ENCODE measurements around the gene C1orf210. TPM values are rescaled to one million over a fixed set of nuclear protein-coding genes. Genes with fewer than 3 reads are reported as not detected.
A peak's percentile ranks its signal among the peaks of the same experiment; 100 is the strongest.

Gene C1orf210
- total and polyA plus RNA-seq, 11 donors, result not detected

DNA sequence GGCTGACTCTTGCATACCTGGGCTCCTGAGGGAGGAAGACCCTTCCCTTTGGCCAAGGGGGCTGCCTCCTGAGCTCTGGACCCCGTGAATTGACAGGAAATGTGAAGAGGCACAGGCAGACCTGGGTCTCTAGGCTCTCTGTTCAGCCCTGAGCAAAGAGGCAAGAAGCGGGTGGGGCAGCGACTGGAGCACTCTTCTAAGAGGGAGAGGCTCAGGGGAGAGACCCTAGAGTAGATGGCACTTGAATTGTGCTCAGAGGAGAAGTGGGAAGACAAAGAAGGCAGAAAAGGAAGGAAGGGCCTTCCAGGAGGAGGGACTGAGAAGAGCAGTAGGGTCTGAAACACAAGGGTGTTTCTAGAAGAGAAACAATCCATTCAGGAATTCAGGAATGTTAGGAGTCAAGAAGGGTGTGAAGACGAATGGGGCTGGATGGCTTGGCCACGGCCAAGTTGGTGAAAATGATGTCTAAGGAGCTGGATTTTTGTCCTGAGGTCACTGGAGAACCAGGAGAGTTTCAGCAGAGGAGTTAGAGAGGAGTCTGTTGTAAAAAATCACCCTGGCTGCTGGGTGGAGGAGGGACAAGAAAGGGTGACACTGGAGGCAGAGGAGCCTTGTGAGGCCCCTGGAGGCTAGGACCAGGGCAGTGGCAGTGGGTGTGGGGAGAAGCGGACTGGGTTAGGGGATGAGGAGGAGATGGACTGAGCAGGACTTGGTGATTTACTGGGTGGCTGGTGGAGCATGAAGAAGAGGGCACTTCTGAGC lies 20.7 kb upstream of the C1orf210 start:
- no peak overlapping the region for H3K4me3 ChIP-seq
- no peak for DNase-seq
- no peak for ATAC-seq
- WGBS, 4 donors, result 83 to 89% (median 86%) methylated on average over 6 of the region's 6 CpGs
- peak overlapping the region in 1 of 12 donors; percentile 20 for H3K27ac ChIP-seq
- H3K27me3 ChIP-seq, result no peaks in the 10 kb centered on the region
- H3K36me3 ChIP-seq, result peaks cover 0 to 56% (median 9%) of the 10 kb centered on the region in 9 donors
- intact Hi-C loops (cut with DNase I), result loop anchor here in 1 of 10 donors (2.0 kb wide), 1 partner anchor 67 kb away; no protein-coding TSS in a partner anchor
- no peaks in the 10 kb centered on the region for H3K9me3 ChIP-seq
- TF ChIP-seq, protein P1, sequence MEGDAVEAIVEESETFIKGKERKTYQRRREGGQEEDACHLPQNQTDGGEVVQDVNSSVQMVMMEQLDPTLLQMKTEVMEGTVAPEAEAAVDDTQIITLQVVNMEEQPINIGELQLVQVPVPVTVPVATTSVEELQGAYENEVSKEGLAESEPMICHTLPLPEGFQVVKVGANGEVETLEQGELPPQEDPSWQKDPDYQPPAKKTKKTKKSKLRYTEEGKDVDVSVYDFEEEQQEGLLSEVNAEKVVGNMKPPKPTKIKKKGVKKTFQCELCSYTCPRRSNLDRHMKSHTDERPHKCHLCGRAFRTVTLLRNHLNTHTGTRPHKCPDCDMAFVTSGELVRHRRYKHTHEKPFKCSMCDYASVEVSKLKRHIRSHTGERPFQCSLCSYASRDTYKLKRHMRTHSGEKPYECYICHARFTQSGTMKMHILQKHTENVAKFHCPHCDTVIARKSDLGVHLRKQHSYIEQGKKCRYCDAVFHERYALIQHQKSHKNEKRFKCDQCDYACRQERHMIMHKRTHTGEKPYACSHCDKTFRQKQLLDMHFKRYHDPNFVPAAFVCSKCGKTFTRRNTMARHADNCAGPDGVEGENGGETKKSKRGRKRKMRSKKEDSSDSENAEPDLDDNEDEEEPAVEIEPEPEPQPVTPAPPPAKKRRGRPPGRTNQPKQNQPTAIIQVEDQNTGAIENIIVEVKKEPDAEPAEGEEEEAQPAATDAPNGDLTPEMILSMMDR (IDR thresholded peaks at IDR 0.05), result no peak
- TF ChIP-seq POLR2A (IDR thresholded peaks at IDR 0.05), result no peak
- peaks cover 0 to 52% (median 16%) of the 10 kb centered on the region in 12 donors for H3K4me1 ChIP-seq

DNA sequence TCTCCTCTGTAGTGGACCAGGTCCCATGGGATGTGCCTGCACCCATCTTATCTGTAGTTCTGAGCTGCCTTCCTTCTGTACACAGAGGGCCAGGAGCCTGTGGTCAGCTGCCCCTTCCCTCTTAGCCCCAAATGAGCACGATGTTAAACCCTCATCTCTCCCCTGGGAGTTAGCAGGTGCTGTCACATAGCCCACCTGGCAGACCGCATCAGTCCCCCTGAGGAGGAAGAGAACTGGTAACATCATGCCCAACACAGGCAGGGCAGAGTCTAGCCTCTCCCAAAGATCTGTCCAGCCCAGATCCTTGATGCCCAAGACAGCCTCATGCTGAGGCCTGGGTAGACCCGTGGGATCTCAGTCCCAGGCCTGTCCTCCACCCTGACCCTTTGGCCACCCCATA lies 20.1 kb upstream of the C1orf210 start:
- H3K27me3 ChIP-seq, result no peaks in the 10 kb centered on the region
- ATAC-seq (no peak), DNase-seq (peak in 1 of 5 donors; percentile 16)
- H3K36me3 ChIP-seq, result peaks cover 0 to 50% (median 9%) of the 10 kb centered on the region in 9 donors
- no peak overlapping the region for H3K4me3 ChIP-seq
- TF ChIP-seq POLR2A (IDR thresholded peaks at IDR 0.05), result no peak
- TF ChIP-seq, protein P1 (IDR thresholded peaks at IDR 0.05), result no peak
- no peaks in the 10 kb centered on the region for H3K9me3 ChIP-seq
- peaks cover 0 to 52% (median 16%) of the 10 kb centered on the region in 12 donors for H3K4me1 ChIP-seq
- intact Hi-C loops (cut with DNase I), result loop anchor here in 1 of 10 donors (2.0 kb wide), 1 partner anchor 67 kb away; no protein-coding TSS in a partner anchor
- 79 to 84% (median 81%) methylated on average over 3 of the region's 3 CpGs for WGBS, 4 donors
- H3K27ac ChIP-seq, result peak overlapping the region in 1 of 12 donors; percentile 20

DNA sequence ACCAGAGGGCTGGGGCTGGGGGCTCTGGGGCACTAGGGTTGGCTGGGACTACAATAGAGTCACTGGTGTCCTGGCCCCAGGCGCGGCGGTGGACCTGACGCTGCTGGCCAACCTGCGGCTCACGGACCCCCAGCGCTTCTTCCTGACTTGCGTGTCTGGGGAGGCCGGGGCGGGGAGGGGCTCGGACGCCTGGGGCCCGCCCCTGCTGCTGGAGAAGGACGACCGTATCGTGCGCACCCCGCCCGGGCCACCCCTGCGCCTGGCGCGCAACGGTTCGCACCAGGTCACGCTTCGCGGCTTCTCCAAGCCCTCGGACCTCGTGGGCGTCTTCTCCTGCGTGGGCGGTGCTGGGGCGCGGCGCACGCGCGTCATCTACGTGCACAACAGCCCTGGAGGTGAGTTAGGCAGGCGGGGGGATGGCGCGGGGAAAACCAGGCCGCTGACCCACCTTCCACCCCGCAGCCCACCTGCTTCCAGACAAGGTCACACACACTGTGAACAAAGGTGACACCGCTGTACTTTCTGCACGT lies 19.5 kb upstream of the C1orf210 start:
- ATAC-seq, result no peak
- no peak for TF ChIP-seq POLR2A (IDR thresholded peaks at IDR 0.05)
- TF ChIP-seq, protein P1 (IDR thresholded peaks at IDR 0.05), result no peak
- DNase-seq, result peak in 1 of 5 donors; percentile 27
- peaks cover 0 to 57% (median 17%) of the 10 kb centered on the region in 12 donors for H3K4me1 ChIP-seq
- intact Hi-C loops (cut with DNase I), result loop anchor here in 5 of 10 donors (2.0 to 5.0 kb wide), 6 partner anchors 37 to 68 kb away; partner anchors contain the start of gene ELOVL1 (in 1 of the 5)
- H3K9me3 ChIP-seq, result no peaks in the 10 kb centered on the region
- peak overlapping the region in 10 of 12 donors; percentile 30 to 66 (median 52) for H3K4me3 ChIP-seq
- peak overlapping the region in 4 of 12 donors; percentile 54 to 82 (median 78) for H3K27ac ChIP-seq
- peaks cover 0 to 43% (median 9%) of the 10 kb centered on the region in 9 donors for H3K36me3 ChIP-seq
- WGBS, 4 donors, result 73 to 91% (median 81%) methylated on average over 41 to 46 of the region's 46 CpGs
- no peaks in the 10 kb centered on the region for H3K27me3 ChIP-seq

DNA sequence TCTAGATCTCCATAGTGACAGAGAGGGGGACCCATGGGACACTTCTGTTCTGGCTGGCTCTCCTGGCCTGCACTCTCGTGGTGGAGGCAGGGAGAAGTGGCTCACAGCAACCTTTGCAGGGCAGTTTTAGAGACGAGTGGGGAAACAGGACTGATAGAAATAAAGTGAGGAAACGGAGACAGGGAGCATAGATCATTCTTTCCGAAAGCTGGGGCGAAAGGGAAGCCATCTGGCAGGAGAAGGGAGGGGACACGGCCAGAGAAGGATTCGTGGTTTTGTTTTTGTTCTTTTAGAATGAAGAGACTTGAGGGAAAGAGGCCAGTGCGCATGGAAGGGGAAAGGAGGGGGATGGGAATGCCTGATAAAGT lies 18.9 kb upstream of the C1orf210 start:
- H3K27ac ChIP-seq, result peak overlapping the region in 10 of 12 donors; percentile 27 to 93 (median 78)
- ATAC-seq (no peak), DNase-seq (no peak)
- H3K4me3 ChIP-seq, result peak overlapping the region in 10 of 12 donors; percentile 30 to 66 (median 52)
- 38 to 55% (median 47%) methylated on average over 8 of the region's 8 CpGs for WGBS, 4 donors
- H3K27me3 ChIP-seq, result no peaks in the 10 kb centered on the region
- intact Hi-C loops (cut with DNase I), result loop anchor here in 5 of 10 donors (2.0 to 5.0 kb wide), 6 partner anchors 38 to 67 kb away; partner anchors contain the start of gene ELOVL1 (in 1 of the 5)
- no peaks in the 10 kb centered on the region for H3K9me3 ChIP-seq
- TF ChIP-seq, protein P1 (IDR thresholded peaks at IDR 0.05), result peak in 2 of 12 donors; percentile 21 to 24
- no peak for TF ChIP-seq POLR2A (IDR thresholded peaks at IDR 0.05)
- H3K4me1 ChIP-seq, result peaks cover 0 to 58% (median 22%) of the 10 kb centered on the region in 12 donors
- peaks cover 0 to 38% (median 7%) of the 10 kb centered on the region in 9 donors for H3K36me3 ChIP-seq
